Stomach (tissue), 9 donors: ENCODE results near the gene SIX6. TPM values are rescaled to one million over a fixed set of nuclear protein-coding genes. Genes with fewer than 3 reads are reported as not detected.

Experiments used
- DNase-seq, 2 donors: peaks; one replicate each; pipeline versions ENCODE4 v3.0.0 to v3.0.0-alpha.2; 2013 to 2019
- H3K27ac ChIP-seq, 5 donors: fragments of 200-600 bp in 4 of 5; sonication (generic) in 4 of 5; one replicate each; pipeline ENCODE4 v1.5.1; 2013 to 2019; ENCODE audit warnings: mild to moderate bottlenecking in 1 of 5, moderate library complexity in 1 of 5
- H3K27me3 ChIP-seq, 3 donors: fragments of 200-600 bp; sonication (generic); one replicate each; pipeline ENCODE4 v1.5.1; 2017 to 2019; ENCODE audit warnings: mixed run types in 1 of 3
- H3K36me3 ChIP-seq, 4 donors: fragments of 200-600 bp; sonication (generic); 1 replicate in 3 of 4; 2 replicates in 1 of 4; pipeline ENCODE4 v1.5.1; 2016 to 2019
- H3K4me1 ChIP-seq, 4 donors: fragments of 200-600 bp; sonication (generic); one replicate each; pipeline ENCODE4 v1.5.1; 2016 to 2019
- H3K4me3 ChIP-seq, 4 donors: fragments of 200-600 bp; sonication (generic) in 3 of 4; one replicate each; pipeline ENCODE4 v1.5.1; 2016 to 2019; ENCODE audit warnings: mild to moderate bottlenecking in 1 of 4
- H3K9me3 ChIP-seq, 4 donors: fragments of 200-600 bp; sonication (generic); one replicate each; pipeline ENCODE4 v1.5.1; 2016 to 2019
- CTCF ChIP-seq, 7 experiments: fragments of 450-650 bp in 4 of 7; fragments of 200-600 bp in 3 of 7; sonication (generic) in 3 of 7; IDR thresholded peaks; one replicate each; pipeline ENCODE4 v1.5.1; 2016 to 2019; ENCODE audit warnings: antibody characterized with exemption in 7 of 7, control low read depth in 2 of 7, mild to moderate bottlenecking in 1 of 7
- EP300 ChIP-seq: sonication (generic); formaldehyde crosslinking; IDR thresholded peaks from one replicate; pipeline ENCODE4 v1.6.1; 2017; ENCODE audit warnings: antibody characterized with exemption
- POLR2A ChIP-seq, 4 donors: fragments of 450-650 bp; IDR thresholded peaks; one replicate each; pipeline ENCODE4 v1.6.1; 2016; ENCODE audit warnings: antibody characterized with exemption in 4 of 4, control low read depth in 2 of 4, mild to moderate bottlenecking in 1 of 4, moderate library complexity in 1 of 4
- POLR2AphosphoS5 ChIP-seq, 3 donors: sonication (generic); formaldehyde crosslinking; IDR thresholded peaks; one replicate each; pipeline ENCODE4 v1.6.1; 2016; ENCODE audit warnings: antibody characterized with exemption in 3 of 3
- WGBS, 5 donors: extraction: QIAGEN DNeasy Blood & Tissue Kit in 3 of 5; methylation state at CpG; one replicate each; pipeline versions ENCODE4 v1.1.5 to v1.1.7; 2013 to 2018; 5-methylcytosine and 5-hydroxymethylcytosine counted together
- intact Hi-C: fragments of 100-400 bp; cut with DNase I; formaldehyde crosslinking; loops from one replicate; pipeline ENCODE4 v1.15.1; 2023; ENCODE audit warnings: low total_unique reads
- polyA plus RNA-seq, 3 donors: library from polyadenylated mRNA; stranded (reverse); fragments of 200-250 nt; gene quantifications; one replicate each; pipeline ENCODE4 v1.2.3, GENCODE V29; 2013
- total RNA-seq, 5 donors: library from RNA; depleted of rRNA; stranded (reverse); fragments of >200 nt; gene quantifications; one replicate each; pipeline versions ENCODE4 v1.1.0 to v1.2.3, GENCODE V29; 2014 to 2016
- donor health status: healthy with polysubstance abuse.
- donor health status: Bipolar disorder and iron deficiency.
- donor health status: healthy.

Gene SIX6
- total and polyA plus RNA-seq, 8 donors: not detected

GRCh38 chr14:60485598-60486251, 23.2 kb upstream of the SIX6 start, which contains the start of gene C14orf39:
Gene C14orf39 (minus strand): TSS chr14:60486063. CDS start chr14:60485078, 985 bp downstream.
- WGBS, 5 donors: 5 to 9% (median 8%) methylated on average over 30 to 57 of the region's 57 CpGs
- peak within 1 kb of the TSS in 1 of 5 donors; percentile 34 for H3K27ac ChIP-seq
- H3K9me3 ChIP-seq: peaks cover 0 to 9% (median 3%) of the 10 kb centered on the region in 4 donors
- H3K27me3 ChIP-seq: peaks cover 0 to 62% (median 25%) of the 10 kb centered on the region in 3 donors
- intact Hi-C loops: no loop called here
- H3K4me1 ChIP-seq: peaks cover 0 to 14% (median 10%) of the 10 kb centered on the region in 4 donors
- no peak for TF ChIP-seq POLR2AphosphoS5 (IDR thresholded peaks at IDR 0.05)
- TF ChIP-seq POLR2A (IDR thresholded peaks at IDR 0.05): no peak
- no peak for TF ChIP-seq CTCF (IDR thresholded peaks at IDR 0.05)
- TF ChIP-seq EP300: no peak
- no peaks in the 10 kb centered on the region for H3K36me3 ChIP-seq
- H3K4me3 ChIP-seq: peak within 1 kb of the TSS; percentile 22 to 44 (median 36)
- peak in 1 of 2 donors; percentile 88 for DNase-seq

GRCh38 chr14:60487211-60487610, 21.7 kb upstream of the SIX6 start:
- Histone ChIP-seq H3K4me3 (no peak overlapping the region), H3K27ac (no peak overlapping the region), H3K36me3 (no peaks in the 10 kb centered on the region), H3K4me1 (peaks cover 0 to 14% (median 10%) of the 10 kb centered on the region in 4 donors), H3K9me3 (peaks cover 0 to 9% (median 3%) of the 10 kb centered on the region in 4 donors), H3K27me3 (peaks cover 0 to 74% (median 25%) of the 10 kb centered on the region in 3 donors)
- no peak for DNase-seq
- intact Hi-C loops: no loop called here
- 24 to 39% (median 30%) methylated on average over 2 of the region's 2 CpGs for WGBS, 5 donors
- TF ChIP-seq EP300 (no peak), POLR2AphosphoS5 (IDR thresholded peaks at IDR 0.05) (no peak), CTCF (IDR thresholded peaks at IDR 0.05) (no peak), POLR2A (IDR thresholded peaks at IDR 0.05) (no peak)

GRCh38 chr14:60488175-60488574, 20.8 kb upstream of the SIX6 start:
- Histone ChIP-seq H3K36me3 (no peaks in the 10 kb centered on the region), H3K9me3 (peaks cover 0 to 9% (median 3%) of the 10 kb centered on the region in 4 donors), H3K4me1 (peaks cover 0 to 14% (median 10%) of the 10 kb centered on the region in 4 donors), H3K27me3 (peaks cover 0 to 79% (median 25%) of the 10 kb centered on the region in 3 donors), H3K27ac (no peak overlapping the region), H3K4me3 (no peak overlapping the region)
- DNase-seq: no peak
- intact Hi-C loops: no loop called here
- no peak for TF ChIP-seq EP300
- no peak for TF ChIP-seq POLR2AphosphoS5 (IDR thresholded peaks at IDR 0.05)
- no peak for TF ChIP-seq POLR2A (IDR thresholded peaks at IDR 0.05)
- TF ChIP-seq CTCF (IDR thresholded peaks at IDR 0.05): no peak

GRCh38 chr14:60490270-60490669, 18.7 kb upstream of the SIX6 start:
- Histone ChIP-seq H3K27ac (no peak overlapping the region), H3K9me3 (peaks cover 0 to 4% (median under 1%) of the 10 kb centered on the region in 4 donors), H3K27me3 (peaks cover 0 to 80% (median 21%) of the 10 kb centered on the region in 3 donors), H3K36me3 (no peaks in the 10 kb centered on the region), H3K4me3 (no peak overlapping the region), H3K4me1 (peaks cover 0 to 12% (median 8%) of the 10 kb centered on the region in 4 donors)
- 90 to 96% (median 93%) methylated on average over 3 of the region's 3 CpGs for WGBS, 5 donors
- no peak for TF ChIP-seq POLR2A (IDR thresholded peaks at IDR 0.05)
- TF ChIP-seq POLR2AphosphoS5 (IDR thresholded peaks at IDR 0.05): no peak
- TF ChIP-seq CTCF (IDR thresholded peaks at IDR 0.05): no peak
- TF ChIP-seq EP300: no peak
- no peak for DNase-seq
- intact Hi-C loops: no loop called here
